AG04449 (cell line): ENCODE results near the gene JMJD4.

Source experiments
- CTCF ChIA-PET: fragments of 350-600 bp; formaldehyde crosslinking; extraction: SDS; loops from one replicate; lab custom pipeline; 2021; ENCODE audit warnings: antibody characterized with exemption; lab: Yijun Ruan, JAX
- POLR2A ChIA-PET: fragments of 400-600, 350-600 bp; formaldehyde crosslinking; extraction: SDS; loops from one replicate; lab custom pipeline; 2020; ENCODE audit warnings: antibody characterized with exemption, inconsistent platforms; lab: Yijun Ruan, JAX
- DNase-seq: peaks from one replicate; pipeline ENCODE4 v3.0.0-alpha.2; 2010; ENCODE audit warnings: low read depth, low spot score
- H3K4me3 ChIP-seq: 2 replicates; pipeline ENCODE4 v1.5.1; 2011; ENCODE audit warnings: low read depth, mild to moderate bottlenecking, control low read depth, low read length
- CTCF ChIP-seq: IDR thresholded peaks from one replicate; pipeline ENCODE4 v1.5.1; 2011; ENCODE audit warnings: mild to moderate bottlenecking, moderate library complexity, low read length, control low read depth, inconsistent platforms; ENCODE audit not compliant: insufficient read depth; ENCODE audit errors: missing control alignments

Gene JMJD4

GRCh38 chr1:227770812-227771211 lies 35.7 kb upstream of the JMJD4 start:
- no peak for DNase-seq
- ChIA-PET POLR2A (no interaction called here), CTCF (interaction anchor here (1.3 to 6.3 kb wide), 2 partner anchors 8 to 12 kb away, joined by 3 to 70 read pairs; no protein-coding TSS in a partner anchor)
- TF ChIP-seq CTCF = no peak
- no peak overlapping the region for H3K4me3 ChIP-seq

DNA sequence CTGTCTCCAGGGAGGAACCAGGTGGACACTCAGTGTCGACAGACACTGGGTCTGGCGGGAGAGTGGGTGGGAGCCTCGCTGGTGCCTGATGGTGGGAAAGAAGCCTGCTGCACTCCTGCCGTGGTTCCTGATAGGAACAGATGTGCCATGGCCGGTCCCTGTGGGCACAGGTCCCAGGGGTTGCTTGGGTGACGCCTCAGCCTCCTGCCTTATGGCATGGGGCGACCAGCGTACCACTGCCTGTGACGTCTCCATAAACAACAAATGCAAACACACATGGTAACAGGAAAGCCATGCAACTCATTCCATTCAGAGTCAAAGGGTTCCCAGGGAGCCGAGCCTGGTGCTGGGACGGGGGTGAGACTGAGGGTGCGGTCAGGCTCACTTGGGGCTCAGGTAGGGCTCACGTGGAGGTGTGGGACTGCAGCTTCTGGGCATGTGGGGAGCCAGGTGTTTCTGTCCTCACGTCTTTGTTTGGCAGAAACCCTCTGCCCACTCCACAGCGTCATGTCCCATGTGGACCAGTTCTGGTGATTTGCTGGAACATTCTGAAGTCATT lies 34.9 kb upstream of the JMJD4 start:
- no peak overlapping the region for H3K4me3 ChIP-seq
- no peak for DNase-seq
- no peak for TF ChIP-seq CTCF
- POLR2A ChIA-PET = no interaction called here
- CTCF ChIA-PET = no interaction called here

DNA sequence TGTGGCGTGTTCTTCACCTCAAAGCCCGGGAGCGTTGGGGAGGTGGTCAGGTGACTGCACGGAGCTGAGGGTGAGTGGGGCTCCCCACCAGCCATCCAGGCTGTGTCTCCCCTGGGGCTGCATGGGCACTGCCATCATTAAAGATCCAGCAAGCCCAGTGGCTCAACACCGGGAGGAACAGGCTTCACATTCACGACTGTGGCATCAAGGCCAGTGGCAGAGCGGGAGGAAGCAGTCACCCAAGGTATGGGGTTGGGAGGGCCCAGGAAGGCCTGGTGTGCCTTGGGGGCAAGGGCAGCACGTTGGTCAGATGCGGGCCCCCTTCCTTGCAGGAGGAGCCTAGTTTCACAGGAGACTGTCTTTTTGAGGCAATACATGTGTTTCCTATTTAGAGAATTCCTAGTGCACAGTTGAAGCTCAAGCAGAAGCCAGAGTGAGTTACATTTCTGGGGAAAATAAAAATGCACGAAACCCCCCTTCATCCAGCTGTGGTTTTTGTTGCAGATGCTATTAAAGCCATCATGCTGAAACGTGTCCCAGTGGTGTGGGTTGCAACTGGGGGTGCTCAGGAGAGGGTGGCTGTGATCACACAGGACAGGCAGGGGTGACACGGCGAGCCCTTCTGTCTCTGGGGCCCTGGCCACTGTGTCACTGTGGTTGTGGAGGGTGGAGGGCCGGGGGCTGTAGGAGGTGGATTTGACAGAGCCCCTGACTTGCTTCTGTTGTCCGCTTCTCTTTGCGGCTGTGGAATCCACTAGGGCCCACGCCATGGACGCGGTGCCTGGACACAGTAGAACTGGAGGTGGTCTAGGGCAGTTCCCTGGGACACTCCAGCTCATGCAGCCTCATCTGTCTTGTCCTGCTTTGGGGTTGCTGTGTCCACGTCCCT lies 34.2 kb upstream of the JMJD4 start:
- DNase-seq = no peak
- H3K4me3 ChIP-seq = no peak overlapping the region
- ChIA-PET POLR2A (no interaction called here), CTCF (no interaction called here)
- no peak for TF ChIP-seq CTCF

DNA sequence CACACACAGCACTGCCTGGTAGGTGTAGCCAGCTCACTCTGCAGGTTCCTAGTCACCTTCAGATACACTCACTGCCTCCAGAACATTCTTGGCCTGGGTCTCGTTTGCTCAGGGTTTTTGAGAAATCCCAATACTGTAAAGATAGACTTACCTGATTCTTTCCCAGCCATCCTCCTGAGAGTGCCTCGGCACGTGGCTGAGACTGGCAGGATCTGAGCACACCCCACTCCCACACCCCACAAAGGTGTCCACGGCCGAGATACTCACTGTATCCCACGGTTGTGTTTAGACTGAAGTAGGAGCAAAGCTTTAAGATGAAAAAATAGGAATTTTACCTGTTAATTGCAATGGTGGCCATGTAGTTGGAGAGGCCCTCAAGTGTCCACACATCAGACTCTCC lies 33.5 kb upstream of the JMJD4 start:
- no peak for DNase-seq
- no peak for TF ChIP-seq CTCF
- CTCF ChIA-PET = interaction anchor here (1.0 kb wide), 1 partner anchor 9 kb away, joined by 3 read pairs; no protein-coding TSS in a partner anchor
- H3K4me3 ChIP-seq = no peak overlapping the region
- POLR2A ChIA-PET = no interaction called here

DNA sequence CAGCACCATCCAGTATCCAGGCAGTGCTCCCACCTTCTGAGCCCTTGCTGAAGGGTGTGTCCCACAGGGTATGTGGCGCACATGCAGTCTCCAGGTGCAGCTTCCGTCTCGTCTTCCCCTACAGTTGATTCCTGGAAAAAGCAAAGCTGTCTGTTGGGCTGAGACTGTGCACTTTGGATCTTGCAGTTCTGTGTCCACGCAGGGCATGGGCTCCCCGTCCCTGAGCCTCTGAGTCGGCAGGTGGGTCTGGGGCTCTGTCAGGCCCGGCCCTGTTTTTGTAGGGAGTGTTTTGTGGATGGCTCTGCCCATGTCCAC lies 33.0 kb upstream of the JMJD4 start:
- TF ChIP-seq CTCF = no peak
- CTCF ChIA-PET = interaction anchor here (1.0 to 1.1 kb wide), 2 partner anchors 9 to 186 kb away, joined by 3 read pairs; no protein-coding TSS in a partner anchor

GRCh38 chr1:227767401-227768124 lies 32.5 kb upstream of the JMJD4 start:
- POLR2A ChIA-PET = no interaction called here
- TF ChIP-seq CTCF = no peak
- CTCF ChIA-PET = interaction anchor here (1.0 to 1.1 kb wide), 2 partner anchors 8 to 186 kb away, joined by 3 read pairs; no protein-coding TSS in a partner anchor
- DNase-seq = no peak
- no peak overlapping the region for H3K4me3 ChIP-seq

More for the DNA sequence above, 33.0 kb upstream of the JMJD4 start:
- no peak for DNase-seq
- POLR2A ChIA-PET = no interaction called here
- no peak overlapping the region for H3K4me3 ChIP-seq
